HG03439 (cell line): ENCODE measurements around the gene EPC1.

Experiments used
- ATAC-seq: cut with Tn5 transposase; IDR thresholded peaks from one replicate; pipeline ENCODE4 v1.9.1; 2021; ENCODE audit warnings: mild to moderate bottlenecking, moderate library complexity; ENCODE audit not compliant: unreplicated experiment

The EPC1 gene

DNA sequence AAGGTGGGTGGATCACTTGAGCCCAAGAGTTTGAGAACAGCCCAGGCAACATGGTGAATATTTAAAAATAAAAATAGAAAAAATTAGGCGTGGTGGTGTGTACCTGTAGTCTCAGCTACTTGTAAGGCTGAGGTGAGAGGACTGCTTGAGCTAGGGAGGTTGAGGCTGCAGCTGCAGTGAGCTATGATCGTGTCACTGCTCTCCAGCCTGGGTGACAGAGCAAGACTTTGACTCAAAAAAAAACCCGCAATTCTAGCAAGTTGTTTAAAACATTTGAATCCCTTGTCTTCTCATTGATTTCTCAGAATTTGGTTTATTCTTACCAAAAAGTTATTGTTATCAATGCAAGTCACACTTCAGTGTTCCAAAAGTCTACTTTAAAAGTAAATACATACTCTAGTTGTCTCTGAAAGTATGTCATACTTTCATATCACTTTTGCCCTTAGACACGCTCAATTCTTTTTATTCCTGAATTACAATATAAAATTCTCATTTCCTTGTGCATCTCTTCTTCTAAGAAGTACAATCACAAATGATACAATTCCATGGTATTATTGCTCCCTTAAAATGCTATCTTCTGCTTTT lies 6.3 kb downstream of the EPC1 start:
- ATAC-seq = no peak

DNA sequence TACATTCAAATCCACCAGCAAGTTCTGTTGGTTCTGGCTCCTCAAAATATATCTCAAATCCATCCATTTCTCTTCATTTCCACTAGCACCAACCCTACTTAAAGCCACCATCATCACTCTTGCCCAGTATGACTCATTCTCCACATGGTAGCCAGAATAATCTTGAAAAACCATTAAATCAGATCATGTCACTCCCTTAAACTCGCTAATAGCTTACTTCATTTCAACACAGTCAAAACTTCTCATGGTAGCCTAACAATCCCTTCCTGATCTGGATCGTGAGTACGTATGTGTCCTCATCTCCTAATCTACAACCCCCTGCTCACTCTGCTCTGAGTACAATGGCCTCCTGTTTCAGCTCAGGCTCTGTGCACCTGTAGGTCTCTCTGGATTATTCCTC lies 8.7 kb downstream of the EPC1 start:
- ATAC-seq = no peak

DNA sequence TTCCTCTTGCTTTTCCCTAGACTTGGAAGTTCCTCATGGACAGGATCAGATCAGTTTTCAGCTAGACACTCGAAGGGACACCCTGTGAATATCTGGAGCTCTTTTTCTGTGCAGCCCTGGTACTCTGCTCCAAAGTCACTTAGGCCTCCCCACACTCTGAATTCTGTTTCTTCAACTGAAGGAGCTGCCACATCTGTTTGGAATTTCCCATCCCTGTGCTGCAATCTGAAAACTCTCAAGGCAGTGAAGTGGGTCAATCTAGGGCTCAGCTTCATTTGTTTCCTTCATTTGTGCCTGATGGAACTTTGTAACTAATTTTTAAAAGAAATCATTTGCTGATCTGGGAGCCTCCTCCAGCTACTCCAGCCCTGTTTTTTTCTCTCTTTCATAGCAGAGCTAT lies 9.6 kb downstream of the EPC1 start:
- no peak for ATAC-seq

DNA sequence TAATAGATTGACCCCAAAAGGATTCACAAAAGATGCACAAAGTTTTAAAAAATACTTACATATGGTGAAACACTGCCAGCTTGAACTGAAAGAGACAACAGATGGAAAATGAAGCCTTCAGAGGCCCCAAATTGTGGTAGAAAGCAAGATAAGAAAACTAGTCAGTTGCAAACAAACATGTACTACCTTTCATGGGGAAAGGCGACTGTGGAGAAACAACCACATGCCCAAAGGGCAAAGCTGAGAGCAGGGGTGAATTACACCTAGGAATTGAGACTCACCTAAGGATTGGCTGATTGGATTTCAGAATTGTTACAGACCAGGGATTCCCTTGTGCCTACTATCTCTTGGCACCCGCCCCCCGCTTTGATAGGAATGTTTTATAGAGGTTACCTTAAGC lies 13.1 kb downstream of the EPC1 start:
- ATAC-seq = no peak

DNA sequence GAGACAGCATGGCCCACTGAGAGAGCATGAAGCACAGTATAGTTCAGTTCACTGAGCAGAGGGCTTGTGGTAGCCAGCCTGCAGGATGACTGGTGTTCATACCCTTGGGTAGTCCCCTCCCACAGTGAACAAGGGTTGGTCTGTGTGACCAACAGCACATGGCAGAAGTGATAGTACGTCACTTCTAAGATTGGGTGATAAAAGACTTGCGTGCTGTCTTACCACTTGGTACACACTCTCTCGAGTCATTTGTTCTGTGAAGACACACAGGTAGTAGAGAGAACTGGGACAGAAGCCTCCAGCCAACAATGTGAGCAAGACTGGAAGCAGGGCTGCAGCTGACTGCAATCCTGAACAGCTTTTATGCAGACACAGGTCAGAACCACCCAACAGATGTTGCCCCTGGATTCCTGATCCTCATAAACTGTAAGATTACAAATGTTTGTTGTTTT lies 14.6 kb downstream of the EPC1 start:
- peak; percentile 90 for ATAC-seq

DNA sequence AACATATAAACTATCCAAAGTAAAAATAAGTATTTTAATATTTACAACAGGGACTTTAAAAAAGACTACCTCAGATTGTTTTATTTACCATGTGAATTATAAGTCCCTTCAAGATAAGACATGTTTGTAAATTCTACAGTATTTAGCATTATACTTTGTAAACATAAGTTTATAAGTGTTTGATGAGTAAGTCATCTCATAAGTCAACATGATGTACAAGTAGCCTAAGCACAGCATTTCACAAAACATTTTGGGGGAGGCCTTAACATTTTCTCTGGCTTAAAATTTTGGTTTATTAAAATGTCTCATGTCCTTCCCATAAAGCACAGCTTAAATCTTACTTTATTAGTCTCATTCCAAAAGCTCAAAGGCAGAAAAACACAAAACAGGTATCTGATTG lies 15.4 kb downstream of the EPC1 start:
- ATAC-seq = no peak

DNA sequence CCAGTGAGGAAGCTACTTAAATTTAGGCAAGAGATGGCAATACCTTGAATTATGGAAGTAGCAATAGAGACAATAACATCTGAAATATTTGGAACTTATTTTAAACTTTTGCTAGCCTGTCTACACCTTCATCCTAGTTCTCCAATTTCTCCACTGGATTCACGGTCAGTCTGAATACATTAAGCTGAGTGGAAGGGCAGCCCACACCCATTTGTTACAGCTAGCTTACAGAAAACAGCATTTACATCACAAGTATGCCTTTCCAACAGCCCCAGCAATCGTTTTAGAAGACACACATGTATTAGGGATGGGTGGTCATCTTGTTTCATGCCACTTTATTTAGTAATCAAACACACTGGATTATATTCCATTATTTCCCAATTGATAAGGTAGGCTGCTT lies 16.7 kb downstream of the EPC1 start:
- ATAC-seq = no peak

DNA sequence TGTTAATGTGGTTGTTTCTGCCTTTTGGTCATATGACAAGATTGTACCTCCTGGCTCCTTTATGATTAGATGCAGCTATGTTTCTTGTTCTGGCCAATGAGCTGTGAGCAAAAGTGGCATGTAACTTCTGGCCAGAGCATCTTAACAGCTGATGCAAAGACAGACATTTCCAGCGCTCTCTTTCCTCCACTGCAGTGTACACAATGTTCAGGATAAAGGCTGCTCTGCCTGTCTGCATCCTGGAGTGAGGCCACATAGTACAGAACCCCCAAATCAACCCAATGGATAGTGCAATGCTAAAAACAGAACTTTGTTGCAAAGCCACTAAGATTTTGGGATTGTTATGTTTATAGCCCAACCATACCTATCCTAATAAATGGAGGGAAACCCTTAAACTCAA lies 17.9 kb downstream of the EPC1 start:
- no peak for ATAC-seq

DNA sequence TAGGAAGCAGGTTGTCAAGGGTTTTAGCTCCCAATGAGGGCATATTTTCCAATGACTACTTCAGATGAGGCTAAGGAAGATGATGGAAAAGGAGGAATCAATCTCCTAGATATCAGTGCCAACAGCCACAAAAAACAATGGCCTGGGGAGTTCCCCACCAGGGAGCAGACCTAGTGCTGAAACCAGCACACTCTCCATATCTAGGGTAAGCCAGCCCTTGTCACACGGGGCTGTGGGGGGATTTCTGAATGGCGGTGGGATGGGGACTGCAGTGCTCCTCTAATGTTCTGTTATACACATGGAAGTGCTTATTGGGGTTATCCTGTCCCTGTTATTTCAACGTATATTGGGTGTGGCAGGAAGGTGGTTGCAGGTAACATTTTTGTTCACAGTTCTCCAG lies 18.5 kb downstream of the EPC1 start:
- no peak for ATAC-seq

DNA sequence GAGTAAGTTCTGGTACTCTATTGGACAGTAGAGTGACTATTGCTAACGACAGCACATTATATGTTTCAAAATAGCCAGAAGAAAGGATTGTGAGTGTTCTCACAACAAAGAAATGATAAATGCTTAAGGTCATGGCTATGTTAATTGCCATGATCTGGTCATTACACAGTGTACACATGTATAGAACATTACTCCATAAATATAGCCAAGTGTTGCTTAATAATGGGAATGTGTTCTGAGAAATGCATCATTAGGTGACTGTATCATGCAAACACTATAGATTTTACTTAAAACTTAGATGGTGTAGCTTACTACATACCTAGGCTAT lies 19.6 kb downstream of the EPC1 start:
- no peak for ATAC-seq

DNA sequence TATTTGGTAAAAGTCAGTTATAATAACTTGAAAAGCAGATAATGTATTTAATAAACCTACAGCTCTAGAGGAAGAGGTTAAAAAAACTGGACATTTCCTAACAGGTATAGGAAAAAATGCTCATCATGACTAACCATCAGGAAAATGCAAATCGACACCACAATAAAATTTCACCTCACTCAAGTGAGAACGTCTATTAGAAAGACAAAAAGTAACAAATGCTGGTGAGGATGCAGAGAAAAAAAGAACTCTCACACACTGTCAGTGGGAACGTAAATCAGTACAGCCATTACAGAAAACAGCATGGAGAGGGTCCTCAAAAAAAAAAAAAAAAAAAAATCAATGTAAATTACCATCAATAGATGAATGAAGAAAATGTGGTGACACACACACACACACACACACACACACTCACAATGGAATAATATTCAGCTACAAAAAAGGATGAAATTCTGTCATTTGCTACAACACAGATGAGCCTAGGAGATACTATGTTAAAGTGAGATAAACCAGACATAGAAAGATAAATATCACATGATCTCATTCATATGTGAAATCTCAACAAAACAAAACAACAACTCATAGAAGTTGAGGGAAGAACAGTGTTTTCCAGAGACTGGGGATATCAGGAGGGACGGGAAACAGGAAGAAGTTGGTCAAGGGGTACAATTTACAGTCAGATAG lies 20.1 kb downstream of the EPC1 start:
- ATAC-seq = no peak

DNA sequence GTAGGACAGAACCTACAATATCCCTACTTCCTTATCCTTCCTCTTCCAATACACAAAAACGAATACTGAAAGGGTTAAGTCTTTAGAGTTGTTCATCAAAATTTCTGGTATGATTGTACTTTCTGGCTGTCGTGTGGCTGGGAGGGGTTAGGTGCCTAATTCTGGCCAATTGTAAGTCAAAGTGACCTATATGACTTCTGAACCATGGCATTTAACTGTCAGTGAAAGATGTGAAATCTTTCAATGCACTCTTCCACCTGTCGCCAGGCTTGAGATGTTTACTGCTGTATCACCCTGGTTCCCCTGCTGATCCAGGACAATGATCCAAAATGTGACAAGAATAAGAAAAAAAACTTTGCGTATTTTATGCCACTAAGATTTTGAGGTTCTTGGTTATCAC lies 20.8 kb downstream of the EPC1 start:
- no peak for ATAC-seq

DNA sequence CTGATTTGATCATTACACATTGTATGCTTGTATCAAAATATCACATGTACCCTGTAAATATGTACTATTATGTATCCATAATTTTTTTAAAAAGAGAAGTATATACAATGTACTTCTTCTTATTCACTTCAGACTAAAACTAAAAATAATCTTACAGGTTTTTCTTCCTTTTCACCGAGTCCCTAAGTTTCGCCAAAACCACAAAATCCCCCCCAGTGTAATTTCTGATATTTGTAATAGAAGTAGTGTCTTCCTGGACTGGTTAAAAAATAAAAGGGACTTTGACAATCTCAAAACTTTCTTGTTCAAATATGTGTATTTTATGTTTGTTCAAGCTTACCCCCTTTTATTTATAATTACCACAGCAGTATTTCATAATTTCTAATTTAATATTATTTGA lies 23.9 kb downstream of the EPC1 start:
- ATAC-seq = no peak

DNA sequence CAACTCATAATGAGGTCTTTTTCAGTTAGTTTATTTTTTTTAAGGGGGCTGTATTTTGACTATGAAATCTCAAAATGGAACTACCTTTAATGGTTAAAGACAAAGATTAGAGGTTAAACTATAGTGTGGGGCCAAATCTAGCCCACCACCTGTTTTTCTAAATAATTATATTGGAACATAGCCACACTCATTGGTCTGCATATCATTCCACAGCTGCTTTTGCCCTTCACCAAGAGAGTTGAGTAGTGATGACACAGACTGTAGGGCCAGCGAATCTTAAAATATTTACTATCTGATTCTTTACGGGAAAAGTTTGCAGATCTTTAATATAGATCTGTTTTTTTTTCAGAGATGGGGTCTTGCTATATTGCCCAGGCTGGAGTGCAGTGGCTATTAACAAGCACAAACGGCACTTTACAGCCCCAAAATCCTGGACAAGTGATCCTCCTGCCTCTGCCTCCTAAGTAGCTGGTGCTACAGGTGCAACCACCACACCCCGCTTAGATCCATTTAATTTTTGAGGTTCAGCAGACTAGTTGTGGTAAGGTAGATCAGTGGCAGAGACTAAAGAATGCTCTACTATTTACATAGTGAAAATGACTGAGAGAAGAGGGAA lies 25.8 kb downstream of the EPC1 start:
- no peak for ATAC-seq

DNA sequence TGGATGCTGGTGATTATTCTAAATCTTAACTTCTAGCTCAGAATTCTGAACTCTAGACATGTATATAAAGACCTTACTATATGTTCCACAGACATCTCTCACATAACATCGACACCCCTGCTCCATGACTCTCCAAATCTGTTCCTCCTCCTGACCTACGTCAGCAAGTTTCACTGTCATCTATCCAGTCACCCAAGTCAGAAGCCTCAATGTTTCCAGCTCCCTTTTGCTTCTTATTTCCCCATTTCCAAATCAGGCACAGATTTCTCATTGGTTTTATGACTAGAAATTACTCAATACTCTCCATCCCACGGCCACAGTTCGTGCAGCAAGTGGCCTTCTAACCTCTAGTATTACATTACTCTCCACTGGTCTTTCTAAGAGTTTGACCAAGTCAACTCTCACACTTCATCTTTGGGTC lies 28.5 kb downstream of the EPC1 start:
- peak; percentile 44 for ATAC-seq

DNA sequence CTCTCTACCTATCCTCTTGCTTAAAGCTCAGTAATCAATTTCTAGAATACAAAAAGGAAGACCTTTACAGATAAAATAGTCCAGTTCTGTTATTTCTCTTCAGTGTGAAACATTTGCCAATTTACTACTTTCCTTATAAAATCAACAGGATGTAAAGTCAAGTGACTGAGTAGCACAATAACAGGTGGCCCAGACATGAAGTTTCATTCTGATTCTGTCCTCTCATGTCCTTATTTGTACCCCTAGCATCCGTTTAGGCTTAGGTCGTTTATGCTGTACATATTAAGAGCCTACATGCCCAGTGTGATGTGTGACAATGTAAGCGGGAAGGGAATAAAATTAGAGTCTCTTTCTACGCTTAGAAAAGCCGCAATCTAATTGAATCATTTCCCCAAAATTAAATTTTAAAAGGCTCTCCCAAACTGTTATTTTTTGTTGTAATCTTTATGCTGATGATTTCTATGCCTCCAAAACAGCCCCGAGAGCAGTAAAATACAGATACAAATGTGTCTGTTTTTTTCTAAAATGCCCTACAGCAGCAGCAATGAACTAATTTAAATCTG lies 29.1 kb downstream of the EPC1 start:
- peak; percentile 95 for ATAC-seq

DNA sequence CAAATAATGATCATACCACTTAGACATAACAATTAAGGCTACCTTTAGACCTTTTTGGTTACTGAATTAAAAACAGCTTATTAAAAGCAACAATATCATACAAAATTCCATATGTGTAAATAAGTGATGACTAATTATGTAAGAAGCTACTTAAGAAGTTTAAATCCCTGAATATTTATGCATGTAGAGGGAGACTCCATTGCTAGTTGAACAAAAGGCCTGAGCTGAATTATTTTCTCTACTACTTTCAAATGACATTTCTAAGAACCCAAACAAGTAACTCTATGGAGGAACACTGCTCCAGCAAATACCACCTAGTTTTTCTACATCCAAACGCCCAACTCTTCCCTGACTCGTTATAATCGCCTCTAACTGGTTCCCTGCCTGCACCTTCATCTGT lies 31.5 kb downstream of the EPC1 start:
- ATAC-seq = no peak

DNA sequence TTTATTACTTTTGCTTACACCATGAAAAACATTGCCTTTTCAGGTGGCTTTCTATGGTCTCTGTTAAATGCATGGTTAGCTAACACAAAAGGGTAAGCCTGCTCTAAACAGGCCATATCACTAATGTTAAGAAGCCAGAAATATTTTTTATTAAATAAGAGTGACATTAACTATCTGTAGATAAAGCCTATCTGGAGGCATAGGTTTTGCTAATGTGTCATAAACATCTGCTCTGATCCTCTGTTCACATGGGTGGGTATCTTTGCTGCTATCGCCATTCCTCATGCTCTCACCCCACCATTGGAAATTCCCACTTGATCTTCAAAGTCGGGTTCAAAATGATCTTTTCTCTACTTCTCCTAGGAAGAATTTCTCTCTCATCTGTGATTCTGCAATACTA lies 32.4 kb downstream of the EPC1 start:
- ATAC-seq = no peak

DNA sequence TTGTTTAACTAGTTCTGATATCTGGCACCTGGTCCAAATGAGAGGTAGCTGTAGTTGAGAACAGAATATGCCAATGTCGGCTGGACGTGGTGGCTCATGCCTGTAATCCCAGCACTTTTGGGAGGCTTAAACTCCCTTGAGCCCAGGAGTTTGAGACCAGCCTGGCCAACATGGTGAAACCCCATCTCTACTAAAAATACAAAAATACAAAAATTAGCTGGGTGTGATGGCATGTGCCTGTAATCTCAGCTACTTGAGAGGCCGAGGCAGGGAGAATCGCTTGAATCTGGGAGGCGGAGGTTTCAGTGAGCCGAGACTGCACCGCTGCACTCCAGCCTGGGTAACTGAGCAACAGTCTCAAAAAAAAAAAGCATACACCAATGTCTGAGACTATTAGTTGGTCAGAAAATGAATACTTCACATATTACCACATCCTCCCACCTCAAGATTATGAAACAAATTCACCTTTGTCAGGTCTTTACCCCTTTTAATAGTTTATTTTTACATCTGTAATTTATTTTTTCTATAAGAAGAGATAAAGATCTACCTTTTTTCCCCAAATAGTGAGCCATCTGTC lies 38.8 kb downstream of the EPC1 start:
- no peak for ATAC-seq

DNA sequence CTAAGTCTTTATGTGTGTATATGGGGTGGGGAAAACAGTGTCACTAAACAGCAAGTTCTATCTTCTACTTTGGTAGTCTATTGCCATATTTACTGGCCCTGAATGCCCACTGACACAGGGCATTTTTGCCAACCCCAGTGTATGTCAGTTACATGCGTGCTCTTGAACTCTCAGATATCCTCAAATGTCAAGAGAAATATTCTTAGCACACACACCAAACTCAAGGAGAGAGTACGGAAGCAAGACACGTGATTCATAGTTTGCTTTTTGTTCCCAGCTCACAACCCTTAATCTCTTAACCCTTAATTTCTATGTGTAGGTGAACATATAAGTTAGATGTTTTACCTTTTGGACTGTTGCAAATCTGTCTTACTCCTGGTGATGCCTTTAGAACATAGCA lies 39.3 kb downstream of the EPC1 start:
- ATAC-seq = no peak

DNA sequence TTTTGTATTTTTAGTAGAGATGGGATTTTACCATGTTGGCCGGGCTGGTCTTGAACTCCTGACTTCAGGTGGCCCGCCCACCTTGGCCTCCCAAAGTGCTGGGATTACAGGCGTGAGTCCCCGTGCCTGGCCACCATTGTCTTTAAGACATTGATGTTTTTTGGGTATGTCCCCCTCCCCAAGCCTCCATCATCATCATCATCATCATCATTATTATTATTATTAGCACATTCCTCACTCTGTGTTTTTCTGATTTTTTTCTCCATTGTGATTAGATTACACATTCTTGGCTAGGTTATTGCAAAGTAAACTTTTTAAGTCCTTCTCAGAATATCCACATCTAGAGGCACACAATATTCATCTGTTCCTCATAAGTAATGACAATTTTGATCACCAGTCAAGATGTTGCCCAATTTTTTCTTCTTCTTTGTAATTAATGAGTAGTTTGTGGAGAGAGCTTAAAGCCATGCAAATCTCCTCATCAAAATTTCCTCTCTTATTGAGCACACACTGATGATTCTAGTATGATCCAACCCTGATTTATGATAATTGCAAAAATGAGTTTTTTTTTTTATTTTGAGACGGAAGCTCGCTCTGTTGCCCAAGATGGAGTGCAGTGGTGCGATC lies 47.5 kb downstream of the EPC1 start:
- ATAC-seq = no peak
